Measurements from ENCODE around the gene POLR2L. TPM values are rescaled to one million over a fixed set of nuclear protein-coding genes. Genes with fewer than 3 reads are reported as not detected.

Gene POLR2L
- total RNA-seq, 4 donors from 2014 or later, result 66.0 to 94.6 (median 81.2) TPM

DNA sequence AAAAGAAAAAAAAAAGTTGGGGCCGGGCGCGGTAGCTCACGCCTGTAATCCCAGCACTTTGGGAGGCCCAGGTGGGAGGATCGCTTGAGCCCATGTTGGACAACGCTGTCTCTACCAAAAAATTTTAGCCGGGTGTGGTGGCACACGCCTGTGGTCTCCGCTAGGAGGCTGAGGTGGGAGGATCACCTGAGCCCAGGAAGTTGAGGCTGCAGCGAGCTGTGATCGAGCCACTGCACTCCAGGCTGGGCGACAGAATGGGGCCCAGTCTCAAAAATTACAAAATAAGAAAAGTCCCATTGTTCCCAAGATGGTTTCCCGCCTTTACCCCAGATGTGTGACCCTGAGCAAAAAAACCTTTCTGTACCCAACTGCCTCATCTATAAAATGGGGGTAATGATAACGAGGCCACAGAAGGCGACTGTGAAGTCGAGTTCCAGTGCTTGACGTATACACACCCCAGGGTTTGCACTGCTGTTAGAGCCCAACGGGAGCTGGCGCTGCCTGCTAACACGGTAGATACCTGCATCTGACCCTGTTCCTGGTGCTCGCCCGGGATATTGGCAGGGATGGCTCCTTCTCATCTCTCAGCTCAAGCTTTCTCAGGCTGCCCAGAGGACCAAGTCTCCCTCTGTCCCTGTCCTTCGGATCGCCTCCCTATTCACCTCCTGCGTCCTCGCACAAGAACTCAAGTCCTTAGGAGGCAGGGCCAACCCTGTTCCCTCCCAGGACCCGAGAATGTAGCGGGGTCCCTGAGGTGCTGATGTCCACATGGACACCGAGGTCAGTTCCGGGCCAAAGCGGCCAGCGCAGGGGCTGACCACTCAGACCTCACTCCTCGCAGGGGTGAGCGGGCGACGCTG lies 33.7 kb downstream of the POLR2L start:
- Histone ChIP-seq H3K27ac (peak overlapping the region; percentile 97 to 100 (median 100)), H3K36me3 (peaks cover 0 to 25% of the 10 kb centered on the region in 2 donors), H3K9me3 (no peaks in the 10 kb centered on the region), H3K4me3 (peak overlapping the region; percentile 66 to 97 (median 78)), H3K4me1 (peaks cover 46 to 49% of the 10 kb centered on the region in 2 donors), H3K27me3 (no peaks in the 10 kb centered on the region)
- intact Hi-C loops (cut with DNase I; ENCODE audit: low total_unique reads), result loop anchor here (1.0 to 5.0 kb wide), 2 partner anchors 11 to 241 kb away; no protein-coding TSS in a partner anchor
- no peak for TF ChIP-seq POLR2A (IDR thresholded peaks at IDR 0.05)
- TF ChIP-seq CTCF (IDR thresholded peaks at IDR 0.05 in 4 of 5, conservative IDR thresholded peaks at IDR 0.05 in 1 of 5), result no peak
- peak; percentile 83 to 86 for DNase-seq
- peak in 1 of 2 donors; percentile 71 for ATAC-seq
- in situ Hi-C loops (cut with MboI; ENCODE audit: low sequenced_read_pairs in 4 of 4), result no loop called here

DNA sequence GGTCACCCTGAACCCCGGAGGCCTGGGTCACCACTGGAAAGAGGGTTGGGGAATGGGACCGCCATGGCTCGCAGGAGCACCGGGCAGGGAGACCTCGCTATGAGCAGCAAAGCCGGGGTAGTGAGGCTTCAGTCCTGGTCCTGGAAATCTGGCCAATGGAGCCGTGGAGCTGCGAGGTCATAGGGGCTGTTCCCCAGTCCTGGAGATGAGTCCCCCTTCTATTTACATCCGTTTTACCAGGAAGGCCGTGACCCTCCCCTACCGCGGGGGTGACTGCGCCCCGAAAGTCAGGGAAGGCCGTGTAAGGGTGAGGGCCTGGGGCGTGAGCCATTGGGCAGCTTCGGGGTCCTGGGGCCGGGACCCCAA lies 37.7 kb downstream of the POLR2L start:
- intact Hi-C loops (cut with DNase I; ENCODE audit: low total_unique reads), result no loop called here
- Histone ChIP-seq H3K4me1 (peaks cover 24 to 28% of the 10 kb centered on the region in 2 donors), H3K4me3 (peak overlapping the region; percentile 51 to 70 (median 54)), H3K27ac (peak overlapping the region; percentile 82 to 87 (median 85)), H3K27me3 (no peaks in the 10 kb centered on the region), H3K9me3 (no peaks in the 10 kb centered on the region), H3K36me3 (peaks cover 0 to 35% of the 10 kb centered on the region in 2 donors)
- TF ChIP-seq POLR2A (IDR thresholded peaks at IDR 0.05) (no peak), CTCF (IDR thresholded peaks at IDR 0.05 in 4 of 5, conservative IDR thresholded peaks at IDR 0.05 in 1 of 5) (no peak)
- in situ Hi-C loops (cut with MboI; ENCODE audit: low sequenced_read_pairs in 4 of 4), result no loop called here
- no peak for DNase-seq
- no peak for ATAC-seq

DNA sequence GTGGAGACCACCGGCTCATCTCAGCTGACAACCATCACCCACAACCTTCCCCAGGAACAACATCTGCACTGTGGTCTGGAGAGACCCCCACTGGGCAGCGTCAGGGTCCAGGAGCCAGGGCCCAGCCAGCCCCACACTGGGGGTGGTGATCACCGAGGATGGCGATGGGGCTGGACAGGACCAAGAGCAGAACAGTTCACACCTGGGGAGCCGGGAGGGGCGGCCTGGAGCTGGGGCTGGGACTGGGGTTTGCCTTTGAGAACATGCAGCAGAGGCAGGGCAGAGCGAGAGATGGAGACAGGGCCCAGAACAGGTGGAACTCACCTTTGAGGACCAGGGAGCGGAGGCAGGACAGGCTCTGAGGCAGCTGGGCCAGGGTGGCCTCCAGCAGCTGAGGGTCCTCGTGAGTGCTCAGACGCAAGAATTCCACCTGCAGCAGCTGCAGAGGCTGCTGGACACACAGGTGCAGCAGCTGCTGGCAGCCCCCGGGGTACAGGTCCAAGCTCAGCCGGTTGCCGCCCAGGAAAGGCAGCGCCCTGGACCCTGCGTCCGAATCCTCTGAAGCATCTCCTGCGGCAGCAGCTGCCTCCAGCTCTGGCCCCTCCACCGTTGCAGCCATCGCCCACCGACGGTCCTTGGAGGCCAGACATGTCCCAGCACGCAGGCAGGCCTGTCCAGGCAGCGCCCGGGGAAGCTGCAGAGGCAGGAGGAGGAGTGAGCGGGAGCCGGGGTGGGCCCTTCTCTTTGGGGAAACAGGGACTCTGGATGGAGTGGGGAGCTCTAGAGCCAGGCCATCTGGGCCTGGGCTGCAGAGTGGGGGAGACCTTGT lies 38.3 kb downstream of the POLR2L start:
- TF ChIP-seq POLR2A (IDR thresholded peaks at IDR 0.05), result no peak
- TF ChIP-seq CTCF (IDR thresholded peaks at IDR 0.05 in 4 of 5, conservative IDR thresholded peaks at IDR 0.05 in 1 of 5), result no peak
- Histone ChIP-seq H3K27ac (no peak overlapping the region), H3K27me3 (no peaks in the 10 kb centered on the region), H3K4me3 (peak overlapping the region in 3 of 4 donors; percentile 54 to 70 (median 54)), H3K36me3 (peaks cover 0 to 41% of the 10 kb centered on the region in 2 donors), H3K4me1 (peaks cover 24 to 28% of the 10 kb centered on the region in 2 donors), H3K9me3 (no peaks in the 10 kb centered on the region)
- in situ Hi-C loops (cut with MboI; ENCODE audit: low sequenced_read_pairs in 4 of 4), result no loop called here
- DNase-seq (no peak), ATAC-seq (no peak)
- intact Hi-C loops (cut with DNase I; ENCODE audit: low total_unique reads), result no loop called here

GRCh38 chr11:803467-803742 lies 38.9 kb downstream of the POLR2L start:
- intact Hi-C loops (cut with DNase I; ENCODE audit: low total_unique reads), result no loop called here

More at GRCh38 chr11:803467-803742, 38.9 kb downstream of the POLR2L start:
- Histone ChIP-seq H3K4me1 (peaks cover 20 to 26% of the 10 kb centered on the region in 2 donors), H3K27ac (no peak overlapping the region), H3K4me3 (no peak overlapping the region), H3K9me3 (no peaks in the 10 kb centered on the region), H3K36me3 (peaks cover 0 to 41% of the 10 kb centered on the region in 2 donors), H3K27me3 (no peaks in the 10 kb centered on the region)
- DNase-seq (no peak), ATAC-seq (no peak)
- in situ Hi-C loops (cut with MboI; ENCODE audit: low sequenced_read_pairs in 4 of 4), result no loop called here
- no peak for TF ChIP-seq POLR2A (IDR thresholded peaks at IDR 0.05)
- no peak for TF ChIP-seq CTCF (IDR thresholded peaks at IDR 0.05 in 4 of 5, conservative IDR thresholded peaks at IDR 0.05 in 1 of 5)
